OCI-LY3 (cell line): ENCODE measurements around the gene ATP10B.

Experiments used
- H2AFZ ChIP-seq: fragments of 200-600, 300-600 bp; shearing (Covaris generic); 2 replicates; pipeline ENCODE4 v1.6.0; 2014; ENCODE audit warnings: antibody characterized with exemption, low read depth, low read length
- H3K27ac ChIP-seq: fragments of 200-600, 300-600 bp; sonication (generic); 2 replicates; pipeline ENCODE4 v1.5.1; 2014; ENCODE audit warnings: mild to moderate bottlenecking, low read length, moderate library complexity, mixed read lengths
- H3K27me3 ChIP-seq: fragments of 200-600, 300-600 bp; sonication (generic); 2 replicates; pipeline ENCODE4 v1.6.1; 2014; ENCODE audit warnings: low read depth, low read length, mixed read lengths
- H3K36me3 ChIP-seq: fragments of 200-600, 300-600 bp; sonication (generic); replicated peaks from 2 replicates; pipeline ENCODE3; 2014; ENCODE audit warnings: low read depth, low read length, mixed read lengths
- H3K4me1 ChIP-seq: fragments of 300-600, 200-600 bp; sonication (generic); 2 replicates; pipeline ENCODE4 v1.6.1; 2014; ENCODE audit warnings: low read length, mixed read lengths
- H3K4me2 ChIP-seq: fragments of 200-600, 300-600 bp; sonication (generic); 2 replicates; pipeline ENCODE4 v1.6.1; 2014; ENCODE audit warnings: low read length, mixed read lengths
- H3K4me3 ChIP-seq: fragments of 300-600, 200-600 bp; sonication (generic); 2 replicates; pipeline ENCODE4 v1.5.1; 2014; ENCODE audit warnings: antibody characterized with exemption, mild to moderate bottlenecking, low read length, moderate library complexity
- H3K79me2 ChIP-seq: fragments of 300-600, 200-600 bp; shearing (Covaris generic); 2 replicates; pipeline ENCODE4 v1.6.1; 2014; ENCODE audit warnings: mild to moderate bottlenecking, low read length, mixed read lengths
- H3K9ac ChIP-seq: fragments of 300-600, 200-600 bp; shearing (Covaris generic); 2 replicates; pipeline ENCODE4 v1.6.0; 2014; ENCODE audit warnings: mild to moderate bottlenecking, low read length, moderate library complexity
- H3K9me3 ChIP-seq: fragments of 200-600, 300-600 bp; shearing (Covaris generic); 2 replicates; pipeline ENCODE4 v1.6.1; 2014; ENCODE audit warnings: low read length, mixed read lengths; ENCODE audit not compliant: insufficient read depth
- H4K20me1 ChIP-seq: fragments of 200-600, 300-600 bp; sonication (generic); 2 replicates; pipeline ENCODE4 v1.6.1; 2016; ENCODE audit warnings: low read length, mixed read lengths; ENCODE audit not compliant: insufficient read depth
- CTCF ChIP-seq: fragments of 200-600, 300-600 bp; sonication (generic); IDR thresholded peaks from 2 replicates; pipeline ENCODE4 v1.5.1; 2014; ENCODE audit warnings: antibody characterized with exemption, low read length, low read depth
- EZH2phosphoT487 ChIP-seq: fragments of 200-600 bp; shearing (Covaris generic); IDR thresholded peaks from 2 replicates; pipeline ENCODE4 v1.6.1; 2018; ENCODE audit warnings: antibody characterized with exemption, mixed run types, low read depth

The ATP10B gene

GRCh38 chr5:160770718-160771117, 81.3 kb downstream of the ATP10B start:
- no peaks in the 10 kb centered on the region for H3K79me2 ChIP-seq
- 0 out of 2 replicates have a peak, but pooled peaks cover 4% of the 10 kb centered on the region for H3K27me3 ChIP-seq
- H3K4me3 ChIP-seq: no peak overlapping the region
- no peak overlapping the region for H3K4me2 ChIP-seq
- H3K9ac ChIP-seq: no peak overlapping the region
- H2AFZ ChIP-seq: no peak overlapping the region
- no peaks in the 10 kb centered on the region for H4K20me1 ChIP-seq
- TF ChIP-seq EZH2phosphoT487 (no peak), CTCF (no peak)
- no peaks in the 10 kb centered on the region for H3K36me3 ChIP-seq
- no peaks in the 10 kb centered on the region for H3K4me1 ChIP-seq
- H3K9me3 ChIP-seq: no peaks in the 10 kb centered on the region
- H3K27ac ChIP-seq: no peak overlapping the region

GRCh38 chr5:160769301-160769700, 82.7 kb downstream of the ATP10B start:
- Histone ChIP-seq H3K9ac (no peak overlapping the region), H3K9me3 (no peaks in the 10 kb centered on the region), H3K4me3 (no peak overlapping the region), H3K4me1 (no peaks in the 10 kb centered on the region), H3K79me2 (no peaks in the 10 kb centered on the region), H3K27me3 (0 out of 2 replicates have a peak, but pooled peaks cover 4% of the 10 kb centered on the region), H2AFZ (no peak overlapping the region), H4K20me1 (no peaks in the 10 kb centered on the region), H3K27ac (no peak overlapping the region), H3K4me2 (no peak overlapping the region), H3K36me3 (no peaks in the 10 kb centered on the region)
- no peak for TF ChIP-seq CTCF

- Histone ChIP-seq H3K4me1 (no peaks in the 10 kb centered on the region), H4K20me1 (no peaks in the 10 kb centered on the region), H3K9ac (no peak overlapping the region), H3K4me2 (no peak overlapping the region), H3K36me3 (no peaks in the 10 kb centered on the region), H3K27me3 (no peaks in the 10 kb centered on the region), H3K79me2 (no peaks in the 10 kb centered on the region), H3K9me3 (no peaks in the 10 kb centered on the region), H3K27ac (no peak overlapping the region), H3K4me3 (no peak overlapping the region), H2AFZ (no peak overlapping the region)
- no peak for TF ChIP-seq CTCF
- TF ChIP-seq EZH2phosphoT487: no peak
Observed at GRCh38 chr5:160767062-160767461, 84.9 kb downstream of the ATP10B start.

GRCh38 chr5:160760008-160760407, 92.0 kb downstream of the ATP10B start:
- Histone ChIP-seq H3K27ac (no peak overlapping the region), H2AFZ (no peak overlapping the region), H3K9me3 (no peaks in the 10 kb centered on the region), H4K20me1 (no peaks in the 10 kb centered on the region), H3K4me2 (no peak overlapping the region), H3K4me3 (no peak overlapping the region), H3K27me3 (no peaks in the 10 kb centered on the region), H3K4me1 (no peaks in the 10 kb centered on the region), H3K79me2 (no peaks in the 10 kb centered on the region), H3K9ac (no peak overlapping the region), H3K36me3 (no peaks in the 10 kb centered on the region)
- no peak for TF ChIP-seq EZH2phosphoT487
- TF ChIP-seq CTCF: no peak
